ENCODE results near the gene TASP1.

- TF ChIP-seq CTCF (IDR thresholded peaks at IDR 0.05) (no peak), POLR2A (IDR thresholded peaks at IDR 0.05) (no peak)
Observed at GRCh38 chr20:13423472-13424173, 215.1 kb downstream of the TASP1 start.
